GM23248 (cell line): ENCODE data around the gene ERAS.

Experiments used
- EZH2 ChIP-seq: fragments of 200-600 bp; sonication (generic); IDR thresholded peaks from 2 replicates; pipeline ENCODE4 v1.6.1; 2018; ENCODE audit warnings: antibody characterized with exemption, mild to moderate bottlenecking; ENCODE audit not compliant: insufficient read depth, poor library complexity, severe bottlenecking
- EZH2phosphoT487 ChIP-seq: fragments of 200-600 bp; sonication (generic); IDR thresholded peaks from 2 replicates; pipeline ENCODE4 v1.6.1; 2018; ENCODE audit warnings: antibody characterized with exemption, moderate library complexity, mild to moderate bottlenecking, low read depth; ENCODE audit not compliant: insufficient read depth

GRCh38 chrX:48852857-48853256 is 26.5 kb downstream of the ERAS start:
- no peak for TF ChIP-seq EZH2phosphoT487
- TF ChIP-seq EZH2, result no peak
